ENCODE measurements around the gene HERC2. TPM values are rescaled to one million over a fixed set of nuclear protein-coding genes. Genes with fewer than 3 reads are reported as not detected.

HERC2 gene
- total RNA-seq, 4 donors from 2014 or later, result 42.8 to 77.7 (median 44.4) TPM

GRCh38 chr15:28098360-28098765 lies 223.6 kb downstream of the HERC2 start:
- ATAC-seq (ENCODE audit: low FRiP score) (no peak), DNase-seq (ENCODE audit: low spot score) (no peak)

GRCh38 chr15:28097656-28098359 lies 224.2 kb downstream of the HERC2 start:
- no peak for TF ChIP-seq CTCF (IDR thresholded peaks at IDR 0.05)
- DNase-seq (ENCODE audit: low spot score) (no peak), ATAC-seq (ENCODE audit: low FRiP score) (no peak)

More at GRCh38 chr15:28098360-28098765, 223.6 kb downstream of the HERC2 start:
- TF ChIP-seq CTCF (IDR thresholded peaks at IDR 0.05), result no peak

DNA sequence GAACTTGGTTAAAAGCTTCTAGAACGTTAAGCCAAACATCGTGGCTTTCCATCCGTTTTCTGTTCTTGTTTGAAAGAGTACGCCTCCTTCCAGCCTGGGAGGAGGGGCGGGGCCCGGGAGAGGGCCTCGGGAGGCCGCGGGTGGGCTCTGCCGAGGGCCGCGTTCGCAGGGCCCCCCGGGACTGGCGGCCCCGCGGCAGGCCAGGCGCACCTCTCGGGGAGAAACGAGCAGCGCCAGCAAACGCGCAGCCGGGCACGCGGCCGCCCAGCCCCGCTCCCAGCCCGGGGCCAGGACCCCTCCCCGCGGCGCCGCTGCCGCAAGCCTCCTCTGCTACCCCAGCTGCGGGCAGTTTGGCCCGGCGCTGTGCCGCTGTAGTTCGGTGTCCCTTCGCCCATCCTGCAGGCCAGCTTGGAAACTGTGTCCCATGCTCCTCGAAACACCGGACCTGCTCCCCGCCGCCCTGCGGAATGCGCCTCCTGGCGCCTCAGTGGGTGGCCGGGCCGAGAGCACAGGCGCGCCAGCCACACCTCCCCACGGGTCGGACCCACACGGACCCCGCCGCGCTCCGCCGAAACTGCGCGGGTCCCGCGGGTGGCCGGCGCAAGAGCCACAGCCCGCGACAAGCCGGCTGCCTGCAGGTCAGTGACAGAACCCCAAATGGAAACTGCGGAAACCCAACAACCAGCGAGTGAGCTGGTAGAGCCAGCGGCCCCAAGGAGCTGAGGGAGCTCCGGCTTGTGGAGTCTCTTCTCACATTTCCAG lies 225.1 kb downstream of the HERC2 start:
- TF ChIP-seq CTCF (IDR thresholded peaks at IDR 0.05), result no peak
- peak; percentile 8 for ATAC-seq (ENCODE audit: low FRiP score)
- no peak for DNase-seq (ENCODE audit: low spot score)

DNA sequence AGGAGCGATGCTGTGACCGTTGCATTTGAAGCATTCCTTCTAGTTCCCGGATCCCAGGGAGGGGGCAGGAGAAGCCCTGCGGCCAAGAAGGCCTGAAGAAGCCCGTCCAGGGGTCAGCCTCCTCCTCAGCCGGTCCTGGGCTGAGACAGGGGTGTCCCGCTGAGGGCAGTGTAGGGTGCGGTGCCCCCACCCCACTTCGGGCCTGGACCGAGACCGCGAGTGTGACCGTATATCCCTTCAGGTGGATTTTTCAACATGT lies 225.6 kb downstream of the HERC2 start:
- no peak for TF ChIP-seq CTCF (IDR thresholded peaks at IDR 0.05)
- ATAC-seq (ENCODE audit: low FRiP score) (peak; percentile 26), DNase-seq (ENCODE audit: low spot score) (no peak)

- DNase-seq (ENCODE audit: low spot score) (no peak), ATAC-seq (ENCODE audit: low FRiP score) (peak; percentile 14)
- TF ChIP-seq CTCF (IDR thresholded peaks at IDR 0.05), result no peak
Observed at GRCh38 chr15:28094732-28095521, 227.1 kb downstream of the HERC2 start.

DNA sequence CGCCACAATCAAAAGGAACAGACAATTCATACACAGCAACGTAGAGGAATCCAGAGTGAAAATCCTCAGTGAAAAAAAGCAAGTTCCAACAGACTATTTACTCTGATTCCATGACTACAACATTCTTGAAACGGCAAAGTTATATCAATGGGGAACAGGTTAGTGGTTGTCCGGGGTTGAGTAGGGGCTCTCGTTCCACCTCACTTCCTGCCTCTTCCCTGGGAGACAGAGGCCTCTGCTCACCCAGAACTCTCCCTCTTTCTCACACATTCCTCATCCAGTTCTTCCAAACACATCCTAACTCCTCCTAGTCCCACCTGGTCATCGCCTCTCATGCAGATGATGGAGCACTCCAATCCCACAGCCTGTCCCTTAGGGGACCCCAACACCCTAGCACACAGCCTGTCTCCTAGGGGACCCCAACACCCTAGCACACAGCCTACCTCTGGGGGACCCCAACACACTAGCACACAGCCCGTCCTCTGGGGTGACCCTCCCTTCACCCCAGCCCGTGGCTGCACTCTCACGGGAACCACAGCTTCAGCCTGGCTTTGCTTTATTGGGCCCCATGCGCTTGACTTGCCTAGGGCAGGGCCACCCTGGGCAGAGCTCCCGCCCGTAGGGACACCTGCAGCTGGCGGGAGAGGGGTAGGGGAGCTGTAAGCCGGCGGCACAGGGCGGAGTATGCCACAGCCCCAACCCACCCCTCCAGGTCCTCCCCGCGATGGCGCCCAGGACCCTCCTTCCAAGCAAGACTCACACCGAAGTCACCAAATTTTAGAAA lies 228.0 kb downstream of the HERC2 start:
- ATAC-seq (ENCODE audit: low FRiP score), result no peak
- DNase-seq (ENCODE audit: low spot score), result no peak
- no peak for TF ChIP-seq CTCF (IDR thresholded peaks at IDR 0.05)

Measured in omental fat pad (tissue), 4 donors.